ENCODE data around the gene SLC40A1.

The SLC40A1 gene

DNA sequence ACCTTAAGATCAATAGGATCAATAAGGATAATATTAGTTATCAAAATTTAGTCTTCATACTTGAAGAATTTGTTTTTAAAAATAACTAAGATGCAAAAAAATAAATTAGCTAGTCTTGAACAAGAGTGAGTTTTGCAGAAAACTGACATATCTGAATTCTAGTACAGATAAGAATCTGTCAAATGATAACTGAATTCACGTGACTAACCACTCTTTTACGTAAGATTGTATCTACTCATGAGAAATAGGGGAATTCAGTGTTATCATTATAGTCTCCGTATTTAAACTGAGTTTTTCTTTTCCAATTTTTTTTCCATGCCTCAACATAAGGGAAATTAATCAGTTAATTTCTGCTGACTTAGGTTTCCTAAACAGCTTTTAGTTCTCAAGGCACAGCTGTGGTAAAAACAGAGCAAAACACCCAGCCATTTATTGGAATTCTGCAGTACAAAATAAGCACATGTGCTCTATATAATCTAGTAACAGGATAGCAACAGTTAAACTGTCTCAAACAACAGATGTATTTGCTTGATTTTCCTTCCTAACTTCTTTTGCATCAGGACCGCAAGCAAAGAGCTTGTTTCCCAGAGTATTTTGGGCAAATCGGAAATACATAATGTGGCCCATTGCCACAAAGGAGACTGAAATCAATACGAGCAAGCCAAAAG, 19.1 kb downstream of the SLC40A1 start:
- no peak for DNase-seq

DNA sequence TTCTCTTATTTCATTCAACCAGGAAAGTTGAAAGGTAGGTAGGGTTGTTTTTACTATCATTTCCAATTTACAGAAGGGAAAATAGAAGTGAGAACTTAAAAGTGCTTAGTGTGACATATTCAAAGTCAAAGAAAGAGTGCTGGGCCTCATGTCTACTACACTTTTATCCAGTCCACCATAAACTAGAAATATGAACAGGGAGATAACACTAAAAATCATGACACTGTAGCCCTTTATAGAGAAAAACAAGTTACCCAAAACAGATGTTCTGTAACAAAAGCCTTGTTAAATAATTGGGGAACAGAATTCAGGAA, 20.4 kb downstream of the SLC40A1 start:
- DNase-seq: no peak

DNA sequence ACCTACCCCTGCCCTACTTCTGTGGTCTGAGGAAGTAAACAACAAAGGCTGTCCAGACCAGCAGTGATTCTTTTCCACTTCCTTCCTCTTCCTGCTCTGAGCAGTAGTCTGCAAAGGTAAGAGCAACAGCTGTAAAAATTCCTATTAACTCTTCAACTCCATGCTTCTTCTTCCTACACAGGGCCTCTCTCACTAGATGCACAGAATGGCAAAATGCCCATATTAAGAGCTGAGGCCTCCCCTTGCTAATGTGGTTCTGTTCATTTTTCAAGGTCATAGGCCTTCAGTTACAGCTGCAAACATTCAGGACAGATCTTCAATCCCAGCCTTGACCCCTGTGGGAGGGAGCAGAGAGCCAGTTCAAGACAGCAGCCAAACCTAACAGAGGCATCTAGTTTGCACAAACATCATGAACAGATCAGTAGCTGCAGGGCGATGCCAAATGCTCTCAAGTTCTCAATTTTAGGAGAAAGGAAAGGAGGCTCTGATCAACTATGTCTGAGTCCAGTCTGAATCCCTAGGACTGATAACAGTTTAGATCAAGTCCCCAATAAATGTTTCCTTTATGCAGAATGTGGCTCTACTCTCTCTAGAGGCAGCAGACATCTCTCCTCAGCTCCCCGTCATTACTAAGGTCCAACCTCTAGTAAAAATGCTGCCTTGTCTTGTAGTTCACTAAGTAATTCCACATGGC, 20.9 kb downstream of the SLC40A1 start:
- DNase-seq: no peak

DNA sequence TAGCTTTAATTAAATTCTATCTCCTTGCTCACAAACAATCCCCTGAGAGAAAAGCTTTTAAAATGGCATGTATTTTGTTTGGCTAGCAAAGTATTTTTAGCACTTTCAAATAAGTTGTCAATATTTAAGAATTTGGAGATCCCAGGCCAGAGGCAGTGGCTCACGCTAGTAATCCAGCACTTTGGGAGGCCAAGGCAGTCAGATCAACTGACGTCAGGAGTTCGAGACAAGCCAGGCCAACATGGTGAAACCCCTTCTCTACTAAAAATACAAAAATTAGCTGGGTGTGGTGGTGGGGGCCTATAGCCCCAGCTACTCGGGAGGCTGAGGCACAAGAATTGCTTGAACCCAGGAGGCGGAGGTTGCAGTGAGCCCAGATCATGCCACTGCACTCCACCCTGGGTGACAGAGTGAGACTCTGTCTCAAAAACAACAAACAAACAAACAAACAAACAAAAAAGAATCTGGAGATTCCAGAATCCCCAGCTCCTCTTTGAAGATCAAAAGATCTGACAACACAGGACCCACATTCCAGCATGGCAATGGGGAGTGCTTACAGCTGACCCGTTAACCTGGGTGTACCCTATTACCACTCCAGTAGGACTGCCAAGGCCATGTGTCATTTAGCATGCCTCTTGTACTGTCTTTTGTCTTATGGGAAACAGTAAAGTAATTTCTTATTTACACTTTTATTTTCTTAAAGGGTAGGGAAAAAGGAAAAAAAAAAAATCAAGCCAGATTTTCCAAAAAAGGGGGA, 21.9 kb downstream of the SLC40A1 start:
- DNase-seq: no peak

DNA sequence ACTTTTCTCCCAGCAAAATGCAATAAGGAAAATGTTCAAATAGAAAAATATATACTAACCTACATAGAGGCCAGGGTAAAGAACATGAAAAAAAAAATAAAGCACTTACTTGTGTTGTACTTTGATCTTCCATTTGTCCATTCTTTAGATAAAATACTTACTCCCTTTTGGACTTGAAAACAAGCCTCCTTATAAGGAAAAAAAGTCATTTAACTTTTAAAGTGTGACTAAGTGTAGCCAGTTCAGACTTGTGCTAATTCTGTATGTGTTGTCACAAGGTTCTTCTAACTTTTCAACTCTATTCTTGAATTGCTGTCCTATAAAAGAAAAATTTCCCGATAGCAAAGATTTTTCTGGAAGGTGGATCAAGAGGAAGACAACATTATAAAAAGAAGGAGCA, 23.2 kb downstream of the SLC40A1 start:
- DNase-seq: no peak

DNA sequence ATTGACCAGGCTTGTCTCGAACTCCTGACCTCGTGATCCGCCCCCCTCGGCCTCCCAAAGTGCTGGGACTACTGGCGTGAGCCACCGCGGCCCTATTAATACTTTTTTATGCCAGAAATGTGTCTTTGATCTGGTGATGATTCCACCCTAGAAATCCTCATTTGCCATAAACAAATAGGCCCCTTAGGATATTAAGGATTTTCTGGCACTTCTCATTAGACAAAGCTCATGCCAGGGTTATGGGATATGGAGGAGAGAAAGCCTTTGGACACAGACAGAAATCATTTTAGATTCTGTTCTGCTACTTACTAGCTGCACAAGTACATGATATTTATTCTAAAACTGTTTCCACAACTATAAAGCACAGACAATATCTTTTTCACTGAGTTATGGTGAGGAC, 24.1 kb downstream of the SLC40A1 start:
- DNase-seq: no peak

DNA sequence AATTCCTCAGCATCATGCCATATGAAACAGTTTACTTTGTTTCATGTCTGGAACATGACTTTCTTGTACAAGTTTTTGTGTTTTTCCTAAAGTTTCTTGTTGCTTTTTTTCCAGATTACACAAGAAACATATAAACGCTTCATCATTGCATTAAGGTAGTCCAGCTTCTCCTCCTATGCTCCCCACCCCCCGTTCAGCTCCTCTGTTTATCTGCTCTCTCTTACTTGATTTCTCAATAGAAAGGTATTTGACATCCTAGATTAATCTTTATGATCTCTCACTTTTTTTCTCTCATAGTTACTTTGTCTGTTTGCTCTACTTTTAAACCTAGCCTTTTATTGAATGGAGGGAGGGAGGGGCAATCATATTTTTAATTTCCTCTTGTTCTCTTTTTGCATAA, 25.4 kb downstream of the SLC40A1 start:
- no peak for DNase-seq

DNA sequence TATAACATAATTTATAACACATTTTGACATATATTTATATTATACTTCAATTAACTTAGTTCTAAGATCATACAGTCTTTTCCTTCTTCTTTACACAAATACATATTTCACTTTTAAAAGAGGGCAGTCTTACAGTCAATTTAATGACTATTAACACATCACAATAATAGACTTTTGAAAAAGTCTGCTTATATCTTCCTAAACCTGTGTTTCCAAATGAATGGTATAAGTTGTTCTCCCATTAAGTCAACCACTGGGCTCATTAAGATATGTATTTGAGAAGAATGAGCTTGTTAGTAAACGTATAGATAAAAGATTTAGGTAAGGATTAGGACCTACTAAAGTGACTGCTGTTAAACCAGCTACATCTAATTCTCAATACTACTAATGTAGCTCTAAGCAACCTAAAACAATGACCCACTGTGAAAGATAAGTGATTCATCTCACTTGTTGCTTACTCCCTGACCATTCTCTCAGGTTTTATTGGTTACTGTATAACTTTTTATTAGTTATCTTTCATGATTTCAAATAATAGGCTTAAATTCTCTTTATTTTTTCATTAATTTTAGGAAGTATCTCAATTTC, 27.0 kb downstream of the SLC40A1 start:
- no peak for DNase-seq

DNA sequence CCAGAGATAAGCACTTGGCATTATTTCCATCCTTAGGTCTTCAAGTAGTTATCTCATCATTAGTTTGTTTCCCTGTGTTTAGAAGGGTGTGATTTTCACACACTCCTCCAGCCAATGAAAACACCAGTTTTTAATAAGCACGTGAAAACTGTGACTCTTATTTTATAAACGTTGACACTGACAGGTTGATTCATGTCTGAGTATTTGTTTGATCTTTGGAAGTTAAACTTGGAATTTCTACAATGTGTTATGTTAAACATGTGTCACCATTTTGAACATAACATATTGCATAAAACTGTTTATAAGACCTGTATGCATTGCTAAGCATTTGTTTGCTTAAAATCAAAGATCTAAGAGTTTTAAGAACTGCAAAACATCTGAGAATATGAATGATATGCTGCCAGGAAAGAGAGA, 27.6 kb downstream of the SLC40A1 start:
- DNase-seq: no peak

DNA sequence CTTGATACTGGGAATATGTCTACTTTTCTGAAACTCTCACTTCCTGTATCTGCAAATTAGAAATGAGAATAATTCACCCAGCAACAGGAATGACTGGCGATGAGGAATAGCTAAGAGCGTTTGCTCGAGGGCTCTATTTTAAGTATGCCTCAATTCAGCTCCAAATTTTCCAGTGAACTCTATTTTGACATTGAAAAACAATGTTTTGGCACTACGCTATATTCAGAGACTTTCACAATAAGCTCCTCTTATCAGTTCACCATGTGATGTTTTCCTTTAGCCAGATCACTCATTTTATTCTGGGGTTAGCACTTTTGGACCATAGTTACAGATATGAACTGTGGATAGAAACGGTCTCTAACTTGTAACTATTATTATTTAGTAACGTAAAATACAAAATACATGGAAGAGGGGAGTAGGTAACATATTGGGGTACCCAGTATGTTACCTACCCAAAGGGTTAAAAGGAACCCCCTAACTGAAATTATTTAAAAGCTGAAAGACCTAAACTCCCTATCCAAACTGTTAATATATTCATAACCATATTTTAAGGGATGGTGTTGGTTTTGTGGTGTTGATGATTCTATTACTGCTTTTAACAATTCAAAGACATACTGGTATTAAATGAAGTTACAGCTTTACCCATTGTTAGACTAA, 28.1 kb downstream of the SLC40A1 start:
- no peak for DNase-seq

DNA sequence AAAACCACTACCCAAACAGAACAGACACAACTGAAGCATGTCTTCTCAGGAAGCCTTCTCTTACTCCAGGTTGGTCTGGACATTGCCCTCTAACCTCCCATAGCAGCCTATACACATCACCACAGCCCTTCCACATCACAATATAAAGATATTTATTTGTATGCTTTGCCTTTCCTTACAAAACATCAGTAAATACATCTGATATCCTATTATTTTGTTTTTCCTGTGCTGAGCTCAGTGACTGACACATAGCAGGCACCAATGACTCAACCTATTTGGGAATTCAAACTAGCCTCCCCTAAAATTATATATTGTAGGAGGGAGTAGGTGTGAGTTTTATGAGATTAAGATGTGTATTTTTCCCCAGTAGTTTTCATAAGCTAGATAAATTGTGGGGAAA, 28.8 kb downstream of the SLC40A1 start:
- no peak for DNase-seq

DNA sequence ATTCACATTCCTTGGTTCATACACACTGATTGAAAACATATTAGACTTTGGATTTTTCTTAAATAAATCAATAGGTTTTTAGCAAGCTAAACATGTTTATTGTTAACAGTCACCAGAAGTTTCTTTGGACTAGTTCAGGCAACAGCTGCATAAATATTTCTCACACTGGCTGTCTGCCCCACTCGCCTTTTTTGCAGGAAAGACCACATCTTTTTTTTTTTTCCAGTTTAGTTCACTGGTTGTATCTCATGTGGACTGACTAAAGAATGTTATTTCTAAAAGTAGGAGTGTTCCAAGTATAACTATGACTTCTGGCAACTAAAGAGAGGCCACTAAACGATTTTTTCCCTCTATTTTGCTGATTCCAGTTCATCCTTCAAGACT, 31.1 kb downstream of the SLC40A1 start:
- DNase-seq: no peak

DNA sequence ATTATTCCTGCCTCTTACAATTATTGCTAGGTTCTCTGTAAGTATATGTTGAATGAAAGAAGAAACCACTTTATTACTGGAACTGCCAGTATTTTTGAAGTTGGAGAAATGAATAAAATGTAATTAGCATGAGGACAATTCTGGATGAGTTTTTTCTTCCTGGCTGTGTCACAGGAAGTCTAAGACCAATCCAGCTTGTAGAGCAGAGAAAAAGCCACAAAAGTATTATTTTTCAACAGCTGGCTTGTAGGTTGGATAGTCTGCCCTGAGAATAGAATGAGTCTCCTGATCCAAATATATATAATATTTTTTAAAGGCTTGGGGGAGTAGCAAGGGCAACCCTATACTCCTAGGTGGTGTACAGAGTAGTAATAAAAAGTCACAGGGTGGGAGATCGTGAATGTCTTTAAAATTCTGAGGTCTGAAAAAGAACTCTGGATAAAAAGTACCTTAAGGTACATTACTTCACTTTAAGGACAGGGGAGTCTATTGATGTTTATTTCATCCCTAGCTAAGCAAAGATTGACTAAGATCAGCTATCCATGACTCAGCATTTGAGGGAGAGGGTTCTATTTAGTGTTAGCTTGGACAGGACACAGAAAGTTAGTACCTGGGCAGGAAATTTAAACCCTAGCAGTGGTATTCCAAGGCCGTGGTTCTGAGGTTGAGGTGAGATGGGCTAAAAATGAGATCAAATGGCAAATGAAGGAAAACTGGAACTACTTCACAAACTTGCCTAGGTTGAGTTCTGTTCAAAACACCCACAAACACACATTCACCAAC, 31.7 kb downstream of the SLC40A1 start:
- DNase-seq: no peak

DNA sequence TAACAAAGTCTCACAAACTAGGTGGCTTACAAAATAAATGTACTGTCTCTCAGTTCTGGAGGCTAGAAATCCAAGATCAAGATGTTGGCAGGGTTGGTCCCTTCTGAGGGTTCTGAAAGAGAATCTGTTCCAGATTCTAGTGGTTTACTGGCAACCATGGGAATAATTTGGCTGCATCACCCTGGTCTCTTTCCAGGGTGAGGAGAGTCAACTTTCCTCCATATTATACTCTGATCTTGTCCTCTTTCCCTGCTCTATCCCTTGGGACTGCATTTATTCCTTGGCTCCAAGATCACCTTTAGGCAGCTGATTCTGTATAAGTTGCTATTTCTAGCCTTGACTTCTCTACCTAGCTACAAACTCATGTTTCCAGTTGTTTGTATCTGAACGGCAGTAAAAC, 35.2 kb downstream of the SLC40A1 start:
- DNase-seq: no peak

DNA sequence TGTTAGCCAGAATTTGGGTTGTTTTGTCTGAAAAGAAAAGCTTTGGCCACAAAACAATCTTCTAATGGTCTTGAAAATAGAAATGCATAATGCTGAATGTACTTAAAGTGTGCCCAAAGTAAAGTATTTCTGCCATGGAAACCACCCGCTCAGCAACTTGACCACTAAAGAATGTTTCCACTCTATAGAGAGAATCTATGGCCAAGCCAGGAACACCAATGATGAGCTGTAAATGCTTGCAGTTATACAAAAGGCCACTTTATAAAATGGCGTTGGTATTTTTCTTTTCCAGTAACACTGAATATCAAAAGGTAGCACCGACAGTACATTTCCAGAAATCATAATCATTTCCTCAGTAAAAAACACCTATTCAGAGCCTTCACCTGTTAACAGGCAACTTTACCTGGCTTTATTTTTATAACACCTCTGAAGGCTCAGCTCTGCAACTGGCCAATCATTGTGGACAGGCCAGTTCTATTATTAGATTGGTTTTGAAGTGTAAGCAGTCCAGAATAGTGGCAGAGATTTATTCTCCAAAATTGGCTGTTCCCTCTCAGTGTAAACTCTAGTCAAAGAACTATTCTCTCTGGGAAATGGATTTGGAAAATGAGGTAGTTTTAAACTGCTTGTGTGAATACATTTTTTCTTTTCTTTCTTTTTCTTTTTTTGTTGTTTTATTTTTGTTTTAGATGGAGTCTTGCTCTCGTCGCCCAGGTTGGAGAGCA, 36.1 kb downstream of the SLC40A1 start:
- DNase-seq: no peak

DNA sequence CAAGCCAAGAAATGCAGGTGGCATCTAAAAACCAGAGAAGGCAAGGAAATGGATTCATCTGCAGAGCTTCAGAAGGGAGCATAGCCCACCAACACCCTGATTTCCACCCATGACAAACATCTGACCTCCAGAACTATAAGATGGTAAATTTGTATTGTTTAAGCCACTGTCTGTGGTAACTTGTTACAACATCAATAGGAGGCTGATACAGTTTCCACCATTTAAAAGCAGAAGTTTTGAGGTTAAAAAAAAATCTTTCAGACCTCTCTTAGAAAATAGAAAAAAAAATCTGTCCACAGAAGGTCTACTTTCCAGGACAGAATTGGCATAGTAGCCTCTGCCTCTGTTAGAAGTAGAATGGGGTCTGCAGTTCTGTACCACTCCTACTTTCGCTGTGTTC, 37.2 kb downstream of the SLC40A1 start:
- DNase-seq: no peak

DNA sequence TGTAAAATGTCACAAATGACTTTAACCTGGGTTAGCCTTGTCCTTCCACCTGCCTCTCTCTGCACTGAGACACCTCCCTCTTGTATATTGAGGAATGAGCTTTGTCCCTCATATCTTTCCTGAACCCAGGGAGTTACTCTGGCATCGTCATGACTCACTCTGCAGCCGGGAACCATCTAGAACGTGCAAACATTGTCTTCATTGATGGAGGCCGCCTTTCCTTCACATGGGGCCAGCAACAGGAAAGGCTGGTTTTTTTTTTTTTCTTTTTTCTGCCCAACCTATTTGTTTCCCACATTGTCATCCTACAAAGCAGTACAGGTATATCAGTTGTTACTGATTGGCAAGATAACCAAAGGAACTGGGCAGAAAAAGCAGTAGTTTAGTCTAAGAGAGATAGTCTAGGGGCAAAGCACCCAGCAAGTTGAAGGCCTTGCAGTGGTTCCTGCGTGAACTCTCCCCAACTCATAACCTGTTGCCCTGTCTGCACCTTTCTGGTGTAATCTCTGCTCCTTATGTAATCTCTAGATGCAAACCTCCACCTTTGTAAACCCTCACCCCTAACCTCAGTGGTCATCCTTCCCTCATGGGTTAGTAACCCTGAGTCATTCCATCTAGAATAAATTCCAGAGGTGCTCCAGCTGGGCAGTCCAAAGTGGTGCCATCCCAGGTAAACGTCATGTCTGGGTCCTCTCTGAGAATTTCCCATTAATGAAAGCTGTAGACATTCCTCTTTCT, 38.3 kb downstream of the SLC40A1 start:
- DNase-seq: no peak

DNA sequence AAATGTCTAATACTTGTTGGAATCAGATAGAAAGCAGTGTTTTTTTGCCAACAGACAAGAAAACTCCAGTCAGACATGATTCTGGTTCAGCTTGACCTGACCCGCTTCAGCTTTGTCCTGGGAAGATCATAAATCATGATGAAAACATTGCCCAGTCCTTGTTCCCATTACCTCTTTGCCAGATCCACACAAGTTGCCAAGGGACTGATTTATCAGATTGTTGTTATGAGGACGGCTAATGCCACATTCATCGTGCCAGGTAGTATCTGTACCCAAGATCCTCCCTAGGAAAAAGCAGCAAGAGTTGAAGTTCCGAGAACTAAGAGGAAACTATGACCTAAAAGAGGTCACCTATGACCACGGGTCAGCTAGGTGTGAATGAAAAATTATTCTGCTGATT, 39.0 kb downstream of the SLC40A1 start:
- DNase-seq: no peak

DNA sequence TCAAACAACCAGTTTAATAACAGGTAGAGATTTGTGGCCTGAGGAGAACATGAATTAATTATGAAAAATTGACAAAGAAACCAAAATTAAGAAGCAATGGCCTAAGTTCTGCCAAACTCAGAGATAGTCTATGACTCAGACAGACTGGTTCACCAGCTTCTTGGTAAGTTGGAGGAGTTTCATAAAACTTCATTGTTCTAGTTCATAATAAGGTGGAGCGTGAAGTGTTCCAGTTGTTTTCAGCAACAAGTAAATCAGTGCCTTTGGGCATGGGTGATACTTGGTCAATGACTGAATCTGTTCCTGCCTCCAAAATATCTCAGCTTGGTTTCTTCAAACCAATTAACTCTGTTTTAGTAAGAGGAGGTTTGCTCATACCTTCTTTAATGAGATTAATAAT, 40.0 kb downstream of the SLC40A1 start:
- no peak for DNase-seq

DNA sequence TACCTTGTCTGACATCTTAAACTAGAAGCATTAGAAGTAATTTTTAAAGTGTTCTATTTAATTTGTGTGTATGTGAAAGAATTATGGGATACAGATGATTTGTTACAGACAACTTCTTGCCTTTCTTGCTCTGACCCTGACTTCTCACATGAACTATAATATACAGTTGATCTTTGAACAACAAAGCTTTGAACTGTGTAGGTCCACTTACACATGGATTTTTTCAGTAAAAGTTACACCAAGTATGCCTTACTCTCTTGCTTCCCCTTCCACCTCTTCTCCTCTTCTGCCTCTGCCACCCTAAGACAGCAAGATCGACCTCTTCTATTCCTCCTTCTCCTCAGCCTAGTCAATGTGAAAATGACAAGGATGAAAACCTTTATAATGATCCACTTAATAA, 42.2 kb downstream of the SLC40A1 start:
- DNase-seq: no peak

DNA sequence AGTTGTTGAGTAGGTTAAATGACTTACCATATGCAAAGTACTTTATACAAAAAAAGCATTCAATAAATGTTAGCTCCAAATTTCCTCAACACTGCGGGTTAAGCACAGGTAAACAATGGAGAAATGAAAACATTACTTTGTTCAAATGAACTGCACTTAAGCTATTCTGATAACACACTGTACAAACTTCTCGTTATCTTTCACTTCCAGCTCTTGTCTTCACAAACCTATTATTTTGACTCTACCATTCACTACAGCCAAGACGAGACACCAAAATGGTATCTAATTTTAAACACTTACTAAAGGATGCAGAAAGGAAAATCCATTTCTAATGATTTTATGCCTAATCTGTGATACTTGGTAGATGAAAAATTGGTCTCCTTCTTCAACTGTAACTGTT, 43.8 kb downstream of the SLC40A1 start:
- DNase-seq: no peak

All from NCI-H774 (cell line).